WTC11 (cell line): Measurements from ENCODE around the gene RFC4.

Experiments
- AFF4 ChIP-seq: sonication (generic); formaldehyde crosslinking; IDR thresholded peaks from 2 replicates; pipeline ENCODE4 v1.8.1; 2023; ENCODE audit warnings: mild to moderate bottlenecking, missing genetic modification reagents, borderline replicate concordance
- ATF3 ChIP-seq: sonication (generic); formaldehyde crosslinking; conservative IDR thresholded peaks from 2 replicates; pipeline ENCODE4 v1.8.1; 2022; ENCODE audit warnings: mild to moderate bottlenecking, missing genetic modification reagents
- CTCF ChIP-seq: fragments of 200-600 bp; IDR thresholded peaks from 2 replicates; pipeline ENCODE4 v1.8.0; 2022; ENCODE audit warnings: antibody characterized with exemption
- HMGXB4 ChIP-seq: sonication (generic); formaldehyde crosslinking; IDR thresholded peaks from 2 replicates; pipeline ENCODE4 v1.8.1; 2023; ENCODE audit warnings: mild to moderate bottlenecking, moderate library complexity, missing genetic modification reagents
- IRF2 ChIP-seq: sonication (generic); formaldehyde crosslinking; IDR thresholded peaks from 2 replicates; pipeline ENCODE4 v1.8.0; 2022; ENCODE audit warnings: low read depth, missing genetic modification reagents, borderline replicate concordance
- KAT7 ChIP-seq: sonication (generic); formaldehyde crosslinking; IDR thresholded peaks from 2 replicates; pipeline ENCODE4 v1.8.1; 2023; ENCODE audit warnings: missing genetic modification reagents, mild to moderate bottlenecking, borderline replicate concordance
- USF2 ChIP-seq: sonication (generic); formaldehyde crosslinking; IDR thresholded peaks from 2 replicates; pipeline ENCODE4 v1.8.1; 2023; ENCODE audit warnings: mild to moderate bottlenecking, missing genetic modification reagents, moderate library complexity
- ZNF317 ChIP-seq: sonication (generic); formaldehyde crosslinking; IDR thresholded peaks from 2 replicates; pipeline ENCODE4 v1.8.1; 2023; ENCODE audit warnings: low read depth, mild to moderate bottlenecking, moderate library complexity, missing genetic modification reagents, borderline replicate concordance
- ZNF512 ChIP-seq: sonication (generic); formaldehyde crosslinking; IDR thresholded peaks from 2 replicates; pipeline ENCODE4 v1.8.1; 2022; ENCODE audit warnings: missing genetic modification reagents, borderline replicate concordance

GRCh38 chr3:186818956-186819355 is 12.7 kb upstream of the RFC4 start:
- TF ChIP-seq AFF4 (CRISPR knock-in tag) = no peak
- no peak for TF ChIP-seq ZNF512 (CRISPR knock-in tag)
- no peak for TF ChIP-seq KAT7 (CRISPR knock-in tag)
- no peak for TF ChIP-seq ATF3 (CRISPR knock-in tag)
- TF ChIP-seq CTCF = no peak
- no peak for TF ChIP-seq ZNF317
- no peak for TF ChIP-seq HMGXB4 (CRISPR knock-in tag)
- TF ChIP-seq USF2 (CRISPR knock-in tag) = no peak
- TF ChIP-seq IRF2 = no peak
